ENCODE results near the gene HOXD4. TPM values are rescaled to one million over a fixed set of nuclear protein-coding genes. Genes with fewer than 3 reads are reported as not detected.

HOXD4 gene
- total and polyA plus RNA-seq, 10 of the 15 experiments (the other 5 are each of a cell fraction or from before 2014, with no cell fraction given) = 0.07 TPM; not detected in 9

GRCh38 chr2:176114120-176114929 lies 37.0 kb upstream of the HOXD4 start:
- H3K27me3 ChIP-seq (replicated peaks in 1 of 2; ENCODE audit: control insufficient read depth in 2 of 2, insufficient read depth in 2 of 2, low read length in 1 of 2) = peaks cover 8 to 46% of the 10 kb centered on the region in 2 experiments

More at GRCh38 chr2:176114120-176114929, 37.0 kb upstream of the HOXD4 start:
- intact Hi-C loops (cut with micrococcal nuclease; ENCODE audit: unreplicated experiment) = no loop called here
- WGBS (ENCODE audit: insufficient coverage, insufficient replicate concordance, low lambda C conversion rate, missing lambda C conversion rate) = 35% methylated on average over 26 of the region's 26 CpGs
- POLR2A ChIA-PET = no interaction called here
- H3K27ac ChIP-seq (ENCODE audit: control insufficient read depth, insufficient read depth) = no peak overlapping the region
- DNase-seq (ENCODE audit: low read depth, low spot score) (no peak), ATAC-seq (no peak), FAIRE-seq (no peak)
- BruUV-seq (replicated peaks) = no TSS peak
- SMC1A ChIA-PET (ENCODE audit: uncharacterized antibody, unreplicated experiment) = no interaction called here
- H3K4me2 ChIP-seq (ENCODE audit: control insufficient read depth, insufficient read depth) = no peak overlapping the region
- no peaks in the 10 kb centered on the region for H3K79me2 ChIP-seq (ENCODE audit: control insufficient read depth, insufficient read depth, low read length)
- no peak overlapping the region for H3K9ac ChIP-seq (ENCODE audit: control insufficient read depth, insufficient read depth, low read length)
- CTCF ChIA-PET = interaction anchor here (2.8 kb wide), 1 partner anchor 12 kb away, joined by 12 read pairs; no protein-coding TSS in a partner anchor
- no peaks in the 10 kb centered on the region for H3K36me3 ChIP-seq (ENCODE audit: control insufficient read depth in 2 of 2, insufficient read depth in 2 of 2, low read length in 1 of 2)
- no peaks in the 10 kb centered on the region for H3K4me1 ChIP-seq (ENCODE audit: control insufficient read depth, insufficient read depth, low read length)
- H3K9me3 ChIP-seq (replicated peaks; ENCODE audit: control insufficient read depth, insufficient read depth, low read length) = peaks cover 1% of the 10 kb centered on the region; the same call in 1 of the 3 replicates
- no peak overlapping the region for H3K4me3 ChIP-seq
- no peak overlapping the region for H2AFZ ChIP-seq (ENCODE audit: control insufficient read depth, low read depth, low read length)
- in situ Hi-C loops (cut with MboI) = no loop called here
- RAD21 ChIA-PET (ENCODE audit: unreplicated experiment) = interaction anchor here (1.1 kb wide), 2 partner anchors 424 to 440 kb away, joined by 3 read pairs; no protein-coding TSS in a partner anchor
- no peaks in the 10 kb centered on the region for H4K20me1 ChIP-seq (ENCODE audit: control insufficient read depth, insufficient read depth)
- TF ChIP-seq BRCA1 (IDR thresholded peaks at IDR 0.05; ENCODE audit: low read depth, low read length) (no peak), YBX1 (IDR thresholded peaks at IDR 0.05) (no peak), KLF5 (IDR thresholded peaks at IDR 0.05; ENCODE audit: partially characterized antibody) (no peak), FOS (IDR thresholded peaks at IDR 0.05; ENCODE audit: borderline replicate concordance, extremely low read depth, insufficient read length) (no peak), NRF1 (conservative IDR thresholded peaks at IDR 0.05; ENCODE audit: low read depth, low read length) (no peak), ZNF622 (IDR thresholded peaks at IDR 0.05) (no peak), MEF2A (IDR thresholded peaks at IDR 0.05; ENCODE audit: insufficient read depth, low read depth, low read length) (no peak), NFYA (IDR thresholded peaks at IDR 0.05; ENCODE audit: borderline replicate concordance, low read depth, low read length) (no peak), CHD2 (IDR thresholded peaks at IDR 0.05; ENCODE audit: borderline replicate concordance, low read depth, low read length) (no peak), BCL11A (IDR thresholded peaks at IDR 0.05; ENCODE audit: low read depth, low read length) (no peak), TBL1XR1 (IDR thresholded peaks at IDR 0.05; ENCODE audit: low read depth, low read length) (no peak), ZBTB40 (IDR thresholded peaks at IDR 0.05; ENCODE audit: borderline replicate concordance) (no peak), PAX8 (IDR thresholded peaks at IDR 0.05) (no peak), RELB (IDR thresholded peaks at IDR 0.05; ENCODE audit: low read depth) (no peak)
- TF ChIP-seq, protein P1, sequence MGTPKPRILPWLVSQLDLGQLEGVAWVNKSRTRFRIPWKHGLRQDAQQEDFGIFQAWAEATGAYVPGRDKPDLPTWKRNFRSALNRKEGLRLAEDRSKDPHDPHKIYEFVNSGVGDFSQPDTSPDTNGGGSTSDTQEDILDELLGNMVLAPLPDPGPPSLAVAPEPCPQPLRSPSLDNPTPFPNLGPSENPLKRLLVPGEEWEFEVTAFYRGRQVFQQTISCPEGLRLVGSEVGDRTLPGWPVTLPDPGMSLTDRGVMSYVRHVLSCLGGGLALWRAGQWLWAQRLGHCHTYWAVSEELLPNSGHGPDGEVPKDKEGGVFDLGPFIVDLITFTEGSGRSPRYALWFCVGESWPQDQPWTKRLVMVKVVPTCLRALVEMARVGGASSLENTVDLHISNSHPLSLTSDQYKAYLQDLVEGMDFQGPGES (IDR thresholded peaks at IDR 0.05) = no peak
